Smooth muscle cell (in vitro differentiated cells): ENCODE data around the gene COMMD1. TPM values are rescaled to one million over a fixed set of nuclear protein-coding genes. Genes with fewer than 3 reads are reported as not detected.
A peak's percentile ranks its signal among the peaks of the same experiment; 100 is the strongest.

Experiments
- DNase-seq: peaks from one replicate; lab custom pipeline; 2025; ENCODE audit not compliant: unreplicated experiment; lab: John Stamatoyannopoulos, UW
- H2AFZ ChIP-seq: fragments of 200-600 bp; sonication (generic); 2 replicates; pipeline ENCODE4 v1.6.0; 2016; ENCODE audit warnings: antibody characterized with exemption, low read depth, mild to moderate bottlenecking
- H3F3A ChIP-seq: fragments of 200-600 bp; sonication (generic); 2 replicates; pipeline ENCODE4 v1.6.0; 2017; ENCODE audit warnings: antibody characterized with exemption, low read depth
- H3K27ac ChIP-seq: fragments of 200-600 bp; sonication (generic); 2 replicates; pipeline ENCODE4 v1.5.1; 2016; ENCODE audit warnings: low read depth, mild to moderate bottlenecking
- H3K27me3 ChIP-seq: fragments of 200-600 bp; sonication (generic); 2 replicates; pipeline ENCODE4 v1.6.1; 2016; ENCODE audit warnings: low read depth, mild to moderate bottlenecking
- H3K36me3 ChIP-seq: fragments of 200-600 bp; sonication (generic); 2 replicates; pipeline ENCODE4 v1.5.1; 2016; ENCODE audit warnings: low read depth
- H3K4me1 ChIP-seq: fragments of 200-600 bp; sonication (generic); 2 replicates; pipeline ENCODE4 v1.5.1; 2016; ENCODE audit warnings: low read depth
- H3K4me2 ChIP-seq: fragments of 200-600 bp; sonication (generic); 2 replicates; pipeline ENCODE4 v1.6.0; 2016; ENCODE audit warnings: mild to moderate bottlenecking
- H3K4me3 ChIP-seq: fragments of 200-600 bp; sonication (generic); 2 replicates; pipeline ENCODE4 v1.5.1; 2016; ENCODE audit warnings: mild to moderate bottlenecking
- H3K79me2 ChIP-seq: fragments of 200-600 bp; sonication (generic); 2 replicates; pipeline ENCODE4 v1.6.0; 2016; ENCODE audit warnings: low read depth, mild to moderate bottlenecking
- H3K9ac ChIP-seq: fragments of 200-600 bp; sonication (generic); 2 replicates; pipeline ENCODE4 v1.6.0; 2016; ENCODE audit warnings: low read depth
- H3K9me3 ChIP-seq: fragments of 200-600 bp; sonication (generic); replicated peaks from 2 replicates; pipeline ENCODE4 v1.5.1; 2016; ENCODE audit warnings: low read depth
- H4K20me1 ChIP-seq: fragments of 200-600 bp; sonication (generic); 2 replicates; pipeline ENCODE4 v1.6.0; 2016; ENCODE audit warnings: low read depth
- WGBS: methylation state at CpG from one replicate; pipeline ENCODE4 v1.1.7; 2016; ENCODE audit warnings: low lambda C conversion rate; 5-methylcytosine and 5-hydroxymethylcytosine counted together
- polyA plus RNA-seq: library from polyadenylated mRNA; unstranded; fragments of >200 nt; fragmentation: Nextera tagmentation; extraction: Ambion mirVana; gene quantifications from 2 replicates; pipeline ENCODE4 v1.2.1, GENCODE V29; 2016
- total RNA-seq: library from RNA; depleted of rRNA; stranded (reverse); fragments of >200 nt; gene quantifications from 2 replicates; pipeline ENCODE4 v1.2.3, GENCODE V29; 2014
- TF ChIP-seq, protein P1 (sequence below): fragments of 200-600 bp; sonication (generic); IDR thresholded peaks from 2 replicates; pipeline ENCODE4 v1.5.1; 2017; ENCODE audit warnings: borderline replicate concordance, mild to moderate bottlenecking, antibody characterized with exemption; ENCODE audit not compliant: insufficient read depth, poor library complexity, severe bottlenecking

COMMD1 gene
- total and polyA plus RNA-seq, 2 experiments from 2014 or later, result 50.6 to 82.9 TPM

- H3K79me2 ChIP-seq, result no peaks in the 10 kb centered on the region
- H3K4me1 ChIP-seq, result no peaks in the 10 kb centered on the region
- H2AFZ ChIP-seq, result no peak overlapping the region
- H3K27ac ChIP-seq, result no peak overlapping the region
- H3K4me3 ChIP-seq, result no peak overlapping the region
- H3F3A ChIP-seq, result no peaks in the 10 kb centered on the region
- H3K27me3 ChIP-seq, result no peaks in the 10 kb centered on the region
- TF ChIP-seq, protein P1, sequence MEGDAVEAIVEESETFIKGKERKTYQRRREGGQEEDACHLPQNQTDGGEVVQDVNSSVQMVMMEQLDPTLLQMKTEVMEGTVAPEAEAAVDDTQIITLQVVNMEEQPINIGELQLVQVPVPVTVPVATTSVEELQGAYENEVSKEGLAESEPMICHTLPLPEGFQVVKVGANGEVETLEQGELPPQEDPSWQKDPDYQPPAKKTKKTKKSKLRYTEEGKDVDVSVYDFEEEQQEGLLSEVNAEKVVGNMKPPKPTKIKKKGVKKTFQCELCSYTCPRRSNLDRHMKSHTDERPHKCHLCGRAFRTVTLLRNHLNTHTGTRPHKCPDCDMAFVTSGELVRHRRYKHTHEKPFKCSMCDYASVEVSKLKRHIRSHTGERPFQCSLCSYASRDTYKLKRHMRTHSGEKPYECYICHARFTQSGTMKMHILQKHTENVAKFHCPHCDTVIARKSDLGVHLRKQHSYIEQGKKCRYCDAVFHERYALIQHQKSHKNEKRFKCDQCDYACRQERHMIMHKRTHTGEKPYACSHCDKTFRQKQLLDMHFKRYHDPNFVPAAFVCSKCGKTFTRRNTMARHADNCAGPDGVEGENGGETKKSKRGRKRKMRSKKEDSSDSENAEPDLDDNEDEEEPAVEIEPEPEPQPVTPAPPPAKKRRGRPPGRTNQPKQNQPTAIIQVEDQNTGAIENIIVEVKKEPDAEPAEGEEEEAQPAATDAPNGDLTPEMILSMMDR, result no peak
- DNase-seq, result no peak
- WGBS, result 83% methylated on average over 1 of the region's 1 CpG
- no peaks in the 10 kb centered on the region for H3K36me3 ChIP-seq
- H3K9me3 ChIP-seq, result no peaks in the 10 kb centered on the region
- no peak overlapping the region for H3K4me2 ChIP-seq
- H3K9ac ChIP-seq, result no peak overlapping the region
- H4K20me1 ChIP-seq, result no peaks in the 10 kb centered on the region
These were observed 111.5 kb downstream of the COMMD1 start for GRCh38 chr2:62016957-62017356.

DNA sequence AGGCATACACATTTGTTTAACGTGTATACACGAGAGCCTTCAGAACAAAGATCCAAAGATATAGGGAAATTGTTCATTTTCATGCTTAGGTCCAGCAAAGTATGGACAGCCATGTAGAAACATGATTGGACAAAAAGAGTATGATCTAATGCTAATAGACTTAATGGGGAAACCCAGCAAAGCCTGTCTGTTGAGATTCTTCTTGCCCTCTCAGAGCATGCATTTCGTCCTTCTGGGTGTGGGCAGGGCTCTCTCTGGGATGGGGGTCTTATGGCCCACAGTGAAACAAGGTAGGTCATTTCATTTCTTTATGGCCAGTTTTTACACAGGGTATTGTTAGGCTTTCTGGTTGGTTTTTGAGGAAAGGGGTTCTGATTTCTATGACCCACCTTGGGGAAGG, 124.4 kb downstream of the COMMD1 start:
- TF ChIP-seq, protein P1, result no peak
- peaks cover 17% of the 10 kb centered on the region for H3K4me1 ChIP-seq
- H3F3A ChIP-seq, result no peaks in the 10 kb centered on the region
- no peaks in the 10 kb centered on the region for H4K20me1 ChIP-seq
- peak overlapping the region; percentile 67 for H3K27ac ChIP-seq
- H3K9ac ChIP-seq, result no peak overlapping the region
- no peaks in the 10 kb centered on the region for H3K79me2 ChIP-seq
- H3K36me3 ChIP-seq, result no peaks in the 10 kb centered on the region
- H3K9me3 ChIP-seq, result no peaks in the 10 kb centered on the region
- H3K4me3 ChIP-seq, result no peak overlapping the region
- H3K4me2 ChIP-seq, result no peak overlapping the region
- H2AFZ ChIP-seq, result no peak overlapping the region
- no peaks in the 10 kb centered on the region for H3K27me3 ChIP-seq
- 81% methylated on average over 3 of the region's 3 CpGs for WGBS
- no peak for DNase-seq

DNA sequence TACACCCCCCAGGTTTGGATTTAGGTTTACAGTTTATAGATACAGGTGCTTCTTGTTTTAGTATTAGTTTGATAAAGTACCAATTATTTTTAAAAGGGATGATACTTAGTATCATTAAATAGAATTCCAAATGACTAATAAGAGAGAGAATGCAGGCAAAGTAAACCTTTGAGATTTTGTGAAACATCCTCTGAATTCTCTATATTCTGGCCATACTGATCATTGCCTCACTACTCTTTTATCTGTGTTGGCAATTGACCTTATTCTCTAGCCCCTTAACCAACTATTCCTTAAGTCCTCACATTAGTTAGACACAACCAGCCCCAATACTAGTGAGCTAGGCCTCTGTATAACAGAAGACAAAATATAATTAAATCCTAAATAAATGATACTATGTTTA, 125.4 kb downstream of the COMMD1 start:
- Histone ChIP-seq H3K4me3 (no peak overlapping the region), H3K9me3 (no peaks in the 10 kb centered on the region), H3K79me2 (no peaks in the 10 kb centered on the region), H3K9ac (no peak overlapping the region), H4K20me1 (no peaks in the 10 kb centered on the region), H3K36me3 (no peaks in the 10 kb centered on the region), H3K27ac (peak overlapping the region; percentile 67), H2AFZ (no peak overlapping the region), H3F3A (no peaks in the 10 kb centered on the region), H3K4me1 (peaks cover 17% of the 10 kb centered on the region), H3K27me3 (no peaks in the 10 kb centered on the region), H3K4me2 (peak overlapping the region; percentile 1)
- TF ChIP-seq, protein P1, result no peak
- no peak for DNase-seq

GRCh38 chr2:62032096-62032495, 126.6 kb downstream of the COMMD1 start:
- H3K9ac ChIP-seq, result no peak overlapping the region
- H4K20me1 ChIP-seq, result no peaks in the 10 kb centered on the region
- no peaks in the 10 kb centered on the region for H3K36me3 ChIP-seq
- WGBS, result 92% methylated on average over 5 of the region's 5 CpGs
- H2AFZ ChIP-seq, result no peak overlapping the region
- H3K4me1 ChIP-seq, result peaks cover 17% of the 10 kb centered on the region
- no peak overlapping the region for H3K4me3 ChIP-seq
- no peak for DNase-seq
- H3K79me2 ChIP-seq, result no peaks in the 10 kb centered on the region
- H3F3A ChIP-seq, result no peaks in the 10 kb centered on the region
- H3K27ac ChIP-seq, result no peak overlapping the region
- no peaks in the 10 kb centered on the region for H3K9me3 ChIP-seq
- TF ChIP-seq, protein P1, result no peak
- no peaks in the 10 kb centered on the region for H3K27me3 ChIP-seq
- H3K4me2 ChIP-seq, result no peak overlapping the region
